ENCODE results near the gene TMCC1. TPM values are rescaled to one million over a fixed set of nuclear protein-coding genes. Genes with fewer than 3 reads are reported as not detected.

The TMCC1 gene
- polyA plus RNA-seq, 1 of the 3 experiments (the other 2 are of a cell fraction): 7.2 TPM

GRCh38 chr3:129890891-129891290 lies 2.6 kb downstream of the TMCC1 start:
- H3K4me1 ChIP-seq (ENCODE audit: control insufficient read depth in 1 of 2, insufficient read depth in 2 of 2, low read depth in 1 of 2, low read length in 1 of 2): peaks cover 11 to 22% of the 10 kb centered on the region in 2 experiments; a peak in 3 of 4 replicates
- H3K79me2 ChIP-seq (ENCODE audit: insufficient read depth): peaks cover 51% of the 10 kb centered on the region
- H4K20me1 ChIP-seq (ENCODE audit: insufficient read depth): peaks cover 44% of the 10 kb centered on the region
- H2AFZ ChIP-seq (ENCODE audit: low read depth): no peak overlapping the region
- DNase-seq: no peak
- H3K27ac ChIP-seq (ENCODE audit: low read depth in 2 of 2, low read length in 1 of 2): no peak overlapping the region
- H3K27me3 ChIP-seq (ENCODE audit: insufficient read depth): no peaks in the 10 kb centered on the region
- H3K4me3 ChIP-seq (ENCODE audit: low read depth in 2 of 2, low read length in 1 of 2): no peak overlapping the region
- WGBS (ENCODE audit: low lambda C conversion rate): 100% methylated on average over 2 of the region's 2 CpGs
- peaks cover 0 to 16% of the 10 kb centered on the region in 2 experiments for H3K36me3 ChIP-seq (replicated peaks in 1 of 2; ENCODE audit: control insufficient read depth in 1 of 2, insufficient read depth in 2 of 2, low read length in 1 of 2)
- H3K9ac ChIP-seq: no peak overlapping the region
- CTCF ChIA-PET: interaction anchor here (0.7 kb wide), 1 partner anchor 58 kb away, joined by 3 read pairs; no protein-coding TSS in a partner anchor
- POLR2A ChIA-PET: no interaction called here
- TF ChIP-seq MEF2A (IDR thresholded peaks at IDR 0.05; ENCODE audit: borderline replicate concordance, low read depth): no peak
- no peak for TF ChIP-seq MAX (IDR thresholded peaks at IDR 0.05; ENCODE audit: low read depth)
- TF ChIP-seq GABPA (IDR thresholded peaks at IDR 0.05; ENCODE audit: low read depth): no peak
- TF ChIP-seq NRF1 (IDR thresholded peaks at IDR 0.05; ENCODE audit: low read depth, low read length): no peak
- no peak for TF ChIP-seq RXRA (IDR thresholded peaks at IDR 0.05; ENCODE audit: borderline replicate concordance, low read depth)
- no peak for TF ChIP-seq CHD2 (IDR thresholded peaks at IDR 0.05; ENCODE audit: low read length, partially characterized antibody)
- no peak for TF ChIP-seq RCOR1 (IDR thresholded peaks at IDR 0.05; ENCODE audit: low read length)
- TF ChIP-seq USF2 (IDR thresholded peaks at IDR 0.05; ENCODE audit: borderline replicate concordance, low read depth, low read length): no peak
- no peak for TF ChIP-seq IRF3 (IDR thresholded peaks at IDR 0.05; ENCODE audit: low read depth, low read length)
- no peak for TF ChIP-seq CTCF (IDR thresholded peaks at IDR 0.05)
- H3K9me2 ChIP-seq: no peaks in the 10 kb centered on the region
- H3K4me2 ChIP-seq: no peak overlapping the region
- H3K9me3 ChIP-seq: no peaks in the 10 kb centered on the region
- peaks cover 29% of the 10 kb centered on the region for H3F3A ChIP-seq (replicated peaks; ENCODE audit: insufficient read depth)

- Histone ChIP-seq H3K4me3 (ENCODE audit: low read depth in 2 of 2, low read length in 1 of 2) (no peak overlapping the region), H3K9me3 (no peaks in the 10 kb centered on the region), H3K4me2 (no peak overlapping the region), H4K20me1 (ENCODE audit: insufficient read depth) (peaks cover 52% of the 10 kb centered on the region), H3F3A (replicated peaks; ENCODE audit: insufficient read depth) (peaks cover 29% of the 10 kb centered on the region), H2AFZ (ENCODE audit: low read depth) (no peak overlapping the region), H3K9me2 (no peaks in the 10 kb centered on the region), H3K27ac (ENCODE audit: low read depth in 2 of 2, low read length in 1 of 2) (no peak overlapping the region), H3K79me2 (ENCODE audit: insufficient read depth) (peaks cover 57% of the 10 kb centered on the region), H3K4me1 (ENCODE audit: control insufficient read depth in 1 of 2, insufficient read depth in 2 of 2, low read depth in 1 of 2, low read length in 1 of 2) (peaks cover 11 to 22% of the 10 kb centered on the region in 2 experiments; a peak in 3 of 4 replicates), H3K9ac (no peak overlapping the region), H3K36me3 (replicated peaks in 1 of 2; ENCODE audit: control insufficient read depth in 1 of 2, insufficient read depth in 2 of 2, low read length in 1 of 2) (peaks cover 0 to 14% of the 10 kb centered on the region in 2 experiments), H3K27me3 (ENCODE audit: insufficient read depth) (no peaks in the 10 kb centered on the region)
- DNase-seq: no peak
- 95% methylated on average over 2 of the region's 2 CpGs for WGBS (ENCODE audit: low lambda C conversion rate)
- ChIA-PET POLR2A (no interaction called here), CTCF (no interaction called here)
- 0 out of 2 replicates have a peak, but pooled peaks have one; percentile 5 for TF ChIP-seq PBX3 (IDR thresholded peaks at IDR 0.05)
- TF ChIP-seq EZH2phosphoT487 (IDR thresholded peaks at IDR 0.05; ENCODE audit: borderline replicate concordance, low read depth): no peak
- no peak for TF ChIP-seq CHD2 (IDR thresholded peaks at IDR 0.05; ENCODE audit: low read length, partially characterized antibody)
Measured at GRCh38 chr3:129890125-129890524, 3.4 kb downstream of the TMCC1 start.
